Astrocyte of the hippocampus (primary cell): ENCODE measurements around the gene LIMS2.
A peak's percentile ranks its signal among the peaks of the same experiment; 100 is the strongest.

Source experiments
- DNase-seq: peaks from one replicate; pipeline ENCODE4 v3.0.0; 2011; ENCODE audit warnings: low read depth, low spot score

Gene LIMS2

GRCh38 chr2:127623388-127624319 lies 51.7 kb downstream of the LIMS2 start:
- peak; percentile 64 for DNase-seq

GRCh38 chr2:127622561-127623387 lies 52.6 kb downstream of the LIMS2 start:
- DNase-seq: no peak

- no peak for DNase-seq
These were observed 53.3 kb downstream of the LIMS2 start for GRCh38 chr2:127621981-127622431.

- no peak for DNase-seq
These were observed 54.5 kb downstream of the LIMS2 start for GRCh38 chr2:127620866-127621265.

GRCh38 chr2:127619877-127620705 lies 55.2 kb downstream of the LIMS2 start:
- no peak for DNase-seq

GRCh38 chr2:127619203-127619590 lies 56.1 kb downstream of the LIMS2 start:
- no peak for DNase-seq

GRCh38 chr2:127618551-127619202 lies 56.7 kb downstream of the LIMS2 start:
- no peak for DNase-seq

GRCh38 chr2:127615511-127616166 lies 59.7 kb downstream of the LIMS2 start:
- DNase-seq: no peak

- no peak for DNase-seq
These were observed 60.6 kb downstream of the LIMS2 start for GRCh38 chr2:127614731-127615130.

GRCh38 chr2:127614246-127614645 lies 61.1 kb downstream of the LIMS2 start:
- DNase-seq: no peak

- DNase-seq: no peak
These were observed 63.1 kb downstream of the LIMS2 start for GRCh38 chr2:127612111-127612822.

GRCh38 chr2:127611076-127611925 lies 64.0 kb downstream of the LIMS2 start:
- no peak for DNase-seq

GRCh38 chr2:127610561-127610960 lies 64.8 kb downstream of the LIMS2 start:
- no peak for DNase-seq

GRCh38 chr2:127609818-127610217 lies 65.5 kb downstream of the LIMS2 start:
- DNase-seq: no peak

- DNase-seq: no peak
These were observed 66.1 kb downstream of the LIMS2 start for GRCh38 chr2:127609031-127609751.

- DNase-seq: no peak
These were observed 67.0 kb downstream of the LIMS2 start for GRCh38 chr2:127608061-127609030.

GRCh38 chr2:127607399-127607908 lies 67.9 kb downstream of the LIMS2 start:
- DNase-seq: no peak
